Esophagus muscularis mucosa (tissue), 4 donors: ENCODE measurements around the gene DDI2.

ENCODE experiments used
- CTCF ChIP-seq, 3 experiments: fragments of 200-600 bp in 2 of 3; fragments of 450-650 bp in 1 of 3; sonication (generic) in 2 of 3; IDR thresholded peaks; one replicate each; pipeline ENCODE4 v1.5.1; 2017 to 2019; ENCODE audit warnings: antibody characterized with exemption in 3 of 3, mild to moderate bottlenecking in 2 of 3, moderate library complexity in 1 of 3
- EP300 ChIP-seq: sonication (generic); formaldehyde crosslinking; IDR thresholded peaks from one replicate; pipeline ENCODE4 v1.6.1; 2017; ENCODE audit warnings: antibody characterized with exemption
- POLR2A ChIP-seq: fragments of 450-650 bp; IDR thresholded peaks from one replicate; pipeline ENCODE4 v1.6.1; 2017; ENCODE audit warnings: antibody characterized with exemption, moderate library complexity, mild to moderate bottlenecking, low read depth
- POLR2AphosphoS5 ChIP-seq, 2 donors: sonication (generic); formaldehyde crosslinking; IDR thresholded peaks; one replicate each; pipeline ENCODE4 v1.6.1; 2017; ENCODE audit warnings: antibody characterized with exemption in 2 of 2

- no peak for TF ChIP-seq POLR2A
- no peak for TF ChIP-seq CTCF (IDR thresholded peaks at IDR 0.05)
- no peak for TF ChIP-seq EP300
- TF ChIP-seq POLR2AphosphoS5 (IDR thresholded peaks at IDR 0.05): no peak
These were observed 3.8 kb downstream of the DDI2 start for GRCh38 chr1:15620902-15621682.
